Neural progenitor cell (in vitro differentiated cells): Measurements from ENCODE around the gene TIAM2. TPM values are rescaled to one million over a fixed set of nuclear protein-coding genes. Genes with fewer than 3 reads are reported as not detected.

Experiments used
- DNase-seq: peaks from one replicate; pipeline ENCODE4 v3.0.0-alpha.2; 2016; ENCODE audit warnings: low spot score
- H2AFZ ChIP-seq: fragments of 200-600 bp; sonication (generic); replicated peaks from 2 replicates; pipeline ENCODE4 v1.6.1; 2016; ENCODE audit warnings: antibody characterized with exemption
- H3F3A ChIP-seq: fragments of 200-600 bp; sonication (generic); 2 replicates; pipeline ENCODE4 v1.6.1; 2016; ENCODE audit warnings: antibody characterized with exemption, low read depth
- H3K27ac ChIP-seq: fragments of 200-600 bp; sonication (generic); 2 replicates; pipeline ENCODE4 v1.5.1; 2016; ENCODE audit warnings: mild to moderate bottlenecking
- H3K27me3 ChIP-seq: fragments of 200-600 bp; sonication (generic); 2 replicates; pipeline ENCODE4 v1.6.1; 2016; ENCODE audit warnings: mild to moderate bottlenecking, moderate library complexity
- H3K36me3 ChIP-seq: fragments of 200-600 bp; sonication (generic); 2 replicates; pipeline ENCODE4 v1.5.1; 2016
- H3K4me1 ChIP-seq: fragments of 200-600 bp; sonication (generic); 2 replicates; pipeline ENCODE4 v1.6.1; 2016; ENCODE audit warnings: mixed run types
- H3K4me2 ChIP-seq: fragments of 200-600 bp; sonication (generic); 2 replicates; pipeline ENCODE4 v1.6.1; 2016
- H3K4me3 ChIP-seq: fragments of 200-600 bp; sonication (generic); 2 replicates; pipeline ENCODE4 v1.5.1; 2016
- H3K79me2 ChIP-seq: fragments of 200-600 bp; sonication (generic); 2 replicates; pipeline ENCODE4 v1.6.1; 2016; ENCODE audit warnings: low read depth
- H3K9ac ChIP-seq: fragments of 200-600 bp; sonication (generic); 2 replicates; pipeline ENCODE4 v1.6.1; 2016
- H3K9me3 ChIP-seq: fragments of 200-600 bp; sonication (generic); 2 replicates; pipeline ENCODE4 v1.5.1; 2016; ENCODE audit warnings: low read depth
- H4K20me1 ChIP-seq: fragments of 200-600 bp; sonication (generic); 2 replicates; pipeline ENCODE4 v1.6.1; 2016; ENCODE audit warnings: low read depth
- H3K27ac Mint-ChIP-seq: 3 replicates; pipeline ENCODE4 v1.8.0; 2021; ENCODE audit warnings: mixed read lengths
- H3K27me3 Mint-ChIP-seq: 2 replicates; pipeline ENCODE4 v1.8.0; 2022; ENCODE audit warnings: low read depth, mild to moderate bottlenecking, inconsistent platforms, moderate library complexity, mixed read lengths; ENCODE audit not compliant: insufficient read depth
- H3K36me3 Mint-ChIP-seq: 3 replicates; pipeline ENCODE4 v1.8.0; 2021; ENCODE audit warnings: mixed read lengths
- H3K4me1 Mint-ChIP-seq: 3 replicates; pipeline ENCODE4 v1.8.0; 2021; ENCODE audit warnings: mixed read lengths
- H3K4me3 Mint-ChIP-seq: 3 replicates; pipeline ENCODE4 v1.8.0; 2021; ENCODE audit warnings: mild to moderate bottlenecking, moderate library complexity, mixed read lengths
- H3K9me3 Mint-ChIP-seq: 3 replicates; pipeline ENCODE4 v1.8.0; 2020; ENCODE audit warnings: mixed read lengths
- EZH2 ChIP-seq: fragments of 200-600 bp; sonication (generic); IDR thresholded peaks from 2 replicates; pipeline ENCODE4 v1.6.1; 2017; ENCODE audit warnings: antibody characterized with exemption, mild to moderate bottlenecking, moderate library complexity
- EZH2phosphoT487 ChIP-seq: fragments of 200-600 bp; sonication (generic); IDR thresholded peaks from 2 replicates; pipeline ENCODE4 v1.6.1; 2017; ENCODE audit warnings: antibody characterized with exemption
- total RNA-seq: library from RNA; depleted of rRNA; stranded (reverse); fragments of >200 nt; gene quantifications from 2 replicates; pipeline ENCODE4 v1.2.3, GENCODE V29; 2015; ENCODE audit warnings: low replicate concordance
- TF ChIP-seq, protein P1 (sequence below): fragments of 200-600 bp; sonication (generic); IDR thresholded peaks from 2 replicates; pipeline ENCODE4 v1.5.1; 2017; ENCODE audit warnings: antibody characterized with exemption, mild to moderate bottlenecking

The TIAM2 gene
- total RNA-seq, 1 donor from 2014 or later = 22.8 TPM

DNA sequence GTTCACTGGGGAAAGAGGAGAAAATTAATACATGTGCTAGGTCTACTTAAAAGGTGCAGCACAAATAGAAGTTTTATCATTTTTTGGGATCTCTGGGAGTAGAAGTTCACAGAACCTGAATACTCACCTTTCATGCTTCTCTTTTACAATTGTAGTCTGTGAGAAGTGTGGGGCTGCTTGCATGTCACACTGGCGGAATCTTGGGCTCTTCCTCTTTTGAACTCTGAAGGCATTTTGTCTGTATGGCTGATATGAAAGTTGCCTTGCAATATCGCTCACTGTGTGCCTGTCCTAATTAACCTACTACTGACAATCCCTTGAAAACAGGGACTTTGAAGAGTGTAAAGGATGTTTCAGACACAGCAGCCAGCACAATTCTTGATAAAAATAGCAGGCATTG is 202.8 kb downstream of the TIAM2 start:
- H3K9ac ChIP-seq = no peak overlapping the region
- H3K27me3 ChIP-seq = no peaks in the 10 kb centered on the region
- DNase-seq = no peak
- TF ChIP-seq EZH2 = no peak
- no peaks in the 10 kb centered on the region for H4K20me1 ChIP-seq
- H3K36me3 ChIP-seq = no peaks in the 10 kb centered on the region
- H3K79me2 ChIP-seq = no peaks in the 10 kb centered on the region
- H3F3A ChIP-seq = no peaks in the 10 kb centered on the region
- H3K4me3 ChIP-seq = no peak overlapping the region
- H3K9me3 ChIP-seq = no peaks in the 10 kb centered on the region
- H2AFZ ChIP-seq = no peak overlapping the region
- no peak overlapping the region for H3K27ac ChIP-seq
- no peak overlapping the region for H3K4me3 Mint-ChIP-seq
- H3K27me3 Mint-ChIP-seq = peaks cover 10% of the 10 kb centered on the region
- no peak overlapping the region for H3K27ac Mint-ChIP-seq
- peaks cover 39% of the 10 kb centered on the region for H3K36me3 Mint-ChIP-seq
- no peak overlapping the region for H3K4me2 ChIP-seq
- no peaks in the 10 kb centered on the region for H3K4me1 ChIP-seq
- peaks cover 18% of the 10 kb centered on the region for H3K9me3 Mint-ChIP-seq
- peaks cover 14% of the 10 kb centered on the region for H3K4me1 Mint-ChIP-seq

DNA sequence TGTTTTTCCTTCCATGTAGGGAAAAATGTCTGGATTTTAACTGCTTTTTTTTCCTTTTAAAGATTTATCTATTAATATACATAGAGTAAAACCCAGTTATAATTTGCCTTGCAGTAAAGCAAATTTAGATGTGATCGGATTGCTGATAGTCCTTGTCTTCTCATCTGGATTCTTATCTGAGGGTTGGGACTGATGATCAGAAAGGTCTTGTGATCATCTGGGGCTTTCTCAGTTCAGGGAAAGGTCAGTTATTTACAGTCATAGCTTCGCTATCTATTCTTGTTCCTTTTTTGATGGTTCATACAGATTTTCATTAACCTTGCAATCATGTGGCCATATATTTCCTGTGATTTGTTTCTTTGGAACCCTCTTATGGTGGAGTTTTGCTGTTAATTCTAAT is 204.9 kb downstream of the TIAM2 start:
- H3K4me3 ChIP-seq = no peak overlapping the region
- H3F3A ChIP-seq = no peaks in the 10 kb centered on the region
- no peak overlapping the region for H3K27ac ChIP-seq
- no peak overlapping the region for H3K4me3 Mint-ChIP-seq
- H3K4me2 ChIP-seq = no peak overlapping the region
- H3K4me1 ChIP-seq = no peaks in the 10 kb centered on the region
- no peak overlapping the region for H3K9ac ChIP-seq
- no peak overlapping the region for H3K27ac Mint-ChIP-seq
- peaks cover 6% of the 10 kb centered on the region for H3K27me3 Mint-ChIP-seq
- no peaks in the 10 kb centered on the region for H3K79me2 ChIP-seq
- TF ChIP-seq EZH2 (no peak), EZH2phosphoT487 (no peak)
- TF ChIP-seq, protein P1, sequence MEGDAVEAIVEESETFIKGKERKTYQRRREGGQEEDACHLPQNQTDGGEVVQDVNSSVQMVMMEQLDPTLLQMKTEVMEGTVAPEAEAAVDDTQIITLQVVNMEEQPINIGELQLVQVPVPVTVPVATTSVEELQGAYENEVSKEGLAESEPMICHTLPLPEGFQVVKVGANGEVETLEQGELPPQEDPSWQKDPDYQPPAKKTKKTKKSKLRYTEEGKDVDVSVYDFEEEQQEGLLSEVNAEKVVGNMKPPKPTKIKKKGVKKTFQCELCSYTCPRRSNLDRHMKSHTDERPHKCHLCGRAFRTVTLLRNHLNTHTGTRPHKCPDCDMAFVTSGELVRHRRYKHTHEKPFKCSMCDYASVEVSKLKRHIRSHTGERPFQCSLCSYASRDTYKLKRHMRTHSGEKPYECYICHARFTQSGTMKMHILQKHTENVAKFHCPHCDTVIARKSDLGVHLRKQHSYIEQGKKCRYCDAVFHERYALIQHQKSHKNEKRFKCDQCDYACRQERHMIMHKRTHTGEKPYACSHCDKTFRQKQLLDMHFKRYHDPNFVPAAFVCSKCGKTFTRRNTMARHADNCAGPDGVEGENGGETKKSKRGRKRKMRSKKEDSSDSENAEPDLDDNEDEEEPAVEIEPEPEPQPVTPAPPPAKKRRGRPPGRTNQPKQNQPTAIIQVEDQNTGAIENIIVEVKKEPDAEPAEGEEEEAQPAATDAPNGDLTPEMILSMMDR = no peak
- H4K20me1 ChIP-seq = no peaks in the 10 kb centered on the region
- H2AFZ ChIP-seq = no peak overlapping the region
- H3K36me3 Mint-ChIP-seq = peaks cover 27% of the 10 kb centered on the region
- peaks cover 16% of the 10 kb centered on the region for H3K4me1 Mint-ChIP-seq
- H3K9me3 Mint-ChIP-seq = peaks cover 5% of the 10 kb centered on the region
- H3K27me3 ChIP-seq = no peaks in the 10 kb centered on the region
- no peaks in the 10 kb centered on the region for H3K9me3 ChIP-seq
- no peak for DNase-seq
- no peaks in the 10 kb centered on the region for H3K36me3 ChIP-seq

DNA sequence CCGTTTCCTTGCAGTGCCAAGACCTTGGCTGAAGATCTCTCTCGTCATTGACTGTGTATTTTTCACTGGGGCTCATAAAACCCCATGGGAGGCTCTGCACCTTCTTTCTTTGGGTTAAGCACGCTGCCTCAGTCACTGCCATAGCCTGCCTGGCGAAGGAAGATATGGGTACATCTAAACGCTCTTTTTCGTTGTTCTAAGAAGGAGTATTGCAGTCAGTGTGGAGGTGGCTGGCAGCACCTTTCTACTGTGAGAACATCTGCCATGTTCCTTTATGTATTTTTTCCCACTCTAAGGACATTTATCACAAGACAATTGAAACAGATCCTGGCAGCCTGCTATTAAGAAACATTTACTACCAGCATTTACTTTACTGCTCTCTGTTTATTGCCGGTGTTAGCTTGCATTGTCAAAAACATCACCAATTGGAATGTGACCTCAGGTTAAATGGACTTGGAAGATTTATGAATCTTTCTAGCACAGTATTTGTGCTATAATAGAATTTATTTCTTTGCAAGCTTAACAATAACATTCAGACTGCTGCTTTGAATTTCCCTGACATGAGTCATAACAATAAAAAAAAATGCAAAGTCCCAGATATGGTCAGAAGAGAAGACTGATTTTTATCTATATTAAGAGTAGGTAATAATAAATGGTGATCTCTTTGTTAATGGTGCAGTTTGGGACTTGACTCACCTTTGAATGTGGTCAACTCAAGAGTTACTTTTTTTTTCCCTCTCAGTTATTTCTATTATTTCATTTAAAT is 206.5 kb downstream of the TIAM2 start:
- peaks cover 3% of the 10 kb centered on the region for H3K9me3 Mint-ChIP-seq
- H3K79me2 ChIP-seq = no peaks in the 10 kb centered on the region
- H3K27me3 ChIP-seq = no peaks in the 10 kb centered on the region
- no peak overlapping the region for H3K4me2 ChIP-seq
- H2AFZ ChIP-seq = no peak overlapping the region
- peaks cover 2% of the 10 kb centered on the region for H3K27me3 Mint-ChIP-seq
- no peaks in the 10 kb centered on the region for H4K20me1 ChIP-seq
- H3K4me1 Mint-ChIP-seq = peaks cover 15% of the 10 kb centered on the region
- no peak overlapping the region for H3K27ac Mint-ChIP-seq
- H3K9me3 ChIP-seq = no peaks in the 10 kb centered on the region
- H3K36me3 ChIP-seq = no peaks in the 10 kb centered on the region
- DNase-seq = no peak
- no peak overlapping the region for H3K9ac ChIP-seq
- no peak overlapping the region for H3K27ac ChIP-seq
- no peak overlapping the region for H3K4me3 Mint-ChIP-seq
- TF ChIP-seq EZH2 = no peak
- no peak for TF ChIP-seq EZH2phosphoT487
- TF ChIP-seq, protein P1 = no peak
- H3K36me3 Mint-ChIP-seq = peaks cover 20% of the 10 kb centered on the region
- no peaks in the 10 kb centered on the region for H3F3A ChIP-seq
- H3K4me1 ChIP-seq = no peaks in the 10 kb centered on the region
- H3K4me3 ChIP-seq = no peak overlapping the region

DNA sequence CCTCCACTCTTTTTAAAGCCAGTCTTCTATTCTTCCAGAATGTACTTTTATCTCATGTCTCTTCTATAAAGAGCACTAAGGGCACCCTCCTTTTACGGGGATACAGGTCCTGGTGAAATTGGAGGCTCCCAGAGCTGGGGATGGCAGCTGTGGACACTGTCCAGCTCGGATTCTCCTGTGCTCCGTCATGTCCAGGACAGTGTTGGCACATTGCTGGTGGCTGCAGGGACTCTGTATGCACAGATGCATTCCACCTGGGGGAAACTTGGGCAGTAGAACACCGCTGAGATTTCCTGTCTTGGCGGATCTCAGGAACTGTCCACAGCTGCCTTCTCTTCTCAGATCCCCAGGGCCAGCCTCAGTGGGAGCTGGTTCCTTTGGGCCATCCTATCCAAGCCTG is 212.1 kb downstream of the TIAM2 start:
- no peak overlapping the region for H3K4me3 Mint-ChIP-seq
- no peak overlapping the region for H3K27ac Mint-ChIP-seq
- H3K36me3 Mint-ChIP-seq = peaks cover 16% of the 10 kb centered on the region
- peaks cover 8% of the 10 kb centered on the region for H3K27me3 Mint-ChIP-seq
- no peaks in the 10 kb centered on the region for H3K27me3 ChIP-seq
- H3F3A ChIP-seq = peaks cover 6% of the 10 kb centered on the region
- H3K36me3 ChIP-seq = peaks cover 6% of the 10 kb centered on the region
- no peak for DNase-seq
- no peaks in the 10 kb centered on the region for H3K9me3 Mint-ChIP-seq
- H3K4me2 ChIP-seq = no peak overlapping the region
- peaks cover 6% of the 10 kb centered on the region for H3K4me1 ChIP-seq
- H2AFZ ChIP-seq = no peak overlapping the region
- H3K4me3 ChIP-seq = no peak overlapping the region
- H4K20me1 ChIP-seq = no peaks in the 10 kb centered on the region
- H3K4me1 Mint-ChIP-seq = peaks cover 4% of the 10 kb centered on the region
- H3K9ac ChIP-seq = no peak overlapping the region
- H3K79me2 ChIP-seq = no peaks in the 10 kb centered on the region
- H3K27ac ChIP-seq = no peak overlapping the region
- TF ChIP-seq EZH2phosphoT487 (no peak), EZH2 (no peak)
- TF ChIP-seq, protein P1 = no peak
- H3K9me3 ChIP-seq = no peaks in the 10 kb centered on the region
